Keratinocyte (primary cell): ENCODE measurements around the gene BFSP2. TPM values are rescaled to one million over a fixed set of nuclear protein-coding genes. Genes with fewer than 3 reads are reported as not detected.

Experiments used
- DNase-seq: peaks from one replicate; pipeline ENCODE4 v3.0.0-alpha.2; 2011; ENCODE audit warnings: low read depth, missing footprints, low spot score
- FAIRE-seq: peaks from 2 replicates; lab custom pipeline; 2011; peaks lifted over from hg19 to GRCh38; lab: Jason Lieb, UNC
- H2AFZ ChIP-seq: 2 replicates; pipeline ENCODE4 v1.6.0; 2012; ENCODE audit warnings: low read length, control low read depth, inconsistent platforms; ENCODE audit not compliant: control insufficient read depth
- H3K27ac ChIP-seq: 2 replicates; pipeline ENCODE4 v1.5.1; 2011; ENCODE audit warnings: low read length; ENCODE audit not compliant: control insufficient read depth, insufficient read depth
- H3K27me3 ChIP-seq: 3 replicates; pipeline ENCODE4 v1.6.0; 2011; ENCODE audit warnings: low read length; ENCODE audit not compliant: control insufficient read depth, insufficient read depth; ENCODE audit errors: extremely low read depth
- H3K36me3 ChIP-seq, 2 experiments: 2 replicates in 1 of 2; 3 replicates in 1 of 2; pipeline ENCODE4 v1.5.1; 2011; ENCODE audit warnings: low read length in 2 of 2, mild to moderate bottlenecking in 1 of 2; ENCODE audit not compliant: control insufficient read depth in 2 of 2, insufficient read depth in 2 of 2; ENCODE audit errors: extremely low read depth in 1 of 2
- H3K4me1 ChIP-seq: 3 replicates; pipeline ENCODE4 v1.5.1; 2011; ENCODE audit warnings: low read length; ENCODE audit not compliant: control insufficient read depth, insufficient read depth; ENCODE audit errors: extremely low read depth
- H3K4me2 ChIP-seq: 3 replicates; pipeline ENCODE4 v1.6.0; 2011; ENCODE audit warnings: low read depth, low read length; ENCODE audit not compliant: control insufficient read depth, insufficient read depth; ENCODE audit errors: extremely low read depth
- H3K4me3 ChIP-seq, 3 experiments: fragments of 200-600 bp in 1 of 3; sonication (generic) in 1 of 3; 2 replicates in 2 of 3; 3 replicates in 1 of 3; pipeline ENCODE4 v1.5.1; 2011 to 2016; ENCODE audit warnings: low read length in 3 of 3, mild to moderate bottlenecking in 3 of 3, control low read depth in 2 of 3, inconsistent platforms in 1 of 3, low read depth in 1 of 3, mixed read lengths in 1 of 3, mixed run types in 1 of 3, moderate library complexity in 1 of 3; ENCODE audit not compliant: control insufficient read depth in 2 of 3, insufficient read depth in 2 of 3; ENCODE audit errors: extremely low read depth in 1 of 3
- H3K79me2 ChIP-seq: 2 replicates; pipeline ENCODE4 v1.6.0; 2012; ENCODE audit warnings: low read length; ENCODE audit not compliant: control insufficient read depth, insufficient read depth
- H3K9ac ChIP-seq: 3 replicates; pipeline ENCODE4 v1.6.0; 2011; ENCODE audit warnings: low read length; ENCODE audit not compliant: control insufficient read depth, insufficient read depth; ENCODE audit errors: extremely low read depth
- H3K9me1 ChIP-seq: 3 replicates; pipeline ENCODE4 v1.6.0; 2011; ENCODE audit warnings: low read length; ENCODE audit not compliant: control insufficient read depth, insufficient read depth; ENCODE audit errors: extremely low read depth
- H3K9me3 ChIP-seq: 2 replicates; pipeline ENCODE4 v1.5.1; 2012; ENCODE audit warnings: low read depth, low read length; ENCODE audit not compliant: control insufficient read depth
- H4K20me1 ChIP-seq: 3 replicates; pipeline ENCODE4 v1.6.0; 2011; ENCODE audit warnings: low read length; ENCODE audit not compliant: control insufficient read depth, insufficient read depth; ENCODE audit errors: extremely low read depth
- EZH2 ChIP-seq: IDR thresholded peaks from one replicate; pipeline ENCODE4 v1.6.1; 2012; ENCODE audit warnings: inconsistent platforms, mild to moderate bottlenecking, low read length, moderate library complexity
- dilution Hi-C: fragments of 300-500 bp; cut with MboI; formaldehyde crosslinking; loops from one replicate; pipeline ENCODE4 v1.7.0; 2020; ENCODE audit warnings: low sequenced_read_pairs; ENCODE audit not compliant: extremely low pct_ligation_motif_present
- polyA plus RNA-seq, 5 experiments: library from polyadenylated mRNA; depleted of rRNA in 3 of 5; stranded (reverse) in 3 of 5; stranded (forward) in 1 of 5; unstranded in 1 of 5; fragments of >200 nt; gene quantifications; 1 replicate in 1 of 5; 2 replicates in 3 of 5; 3 replicates in 1 of 5; pipeline versions ENCODE4 v1.2.1 to v1.2.3, GENCODE V29; 2011 to 2012; ENCODE audit warnings: missing spikeins in 2 of 5, low read depth in 1 of 5, low replicate concordance in 1 of 5
- TF ChIP-seq, protein P1 (sequence below), 3 experiments: IDR thresholded peaks in 1 of 3; conservative IDR thresholded peaks in 1 of 3; optimal IDR thresholded peaks in 1 of 3; 2 replicates in 2 of 3; 3 replicates in 1 of 3; pipeline versions ENCODE3 to v1.5.1; 2011; ENCODE audit warnings: low read length in 3 of 3, mild to moderate bottlenecking in 3 of 3, moderate library complexity in 2 of 3, control low read depth in 1 of 3, inconsistent platforms in 1 of 3; ENCODE audit not compliant: insufficient read depth in 2 of 3; ENCODE audit errors: extremely low read depth in 1 of 3

Gene BFSP2
- polyA plus RNA-seq, 1 donor (not counting 4 experiments of a cell fraction or from before 2014, with no cell fraction given), result not detected

DNA sequence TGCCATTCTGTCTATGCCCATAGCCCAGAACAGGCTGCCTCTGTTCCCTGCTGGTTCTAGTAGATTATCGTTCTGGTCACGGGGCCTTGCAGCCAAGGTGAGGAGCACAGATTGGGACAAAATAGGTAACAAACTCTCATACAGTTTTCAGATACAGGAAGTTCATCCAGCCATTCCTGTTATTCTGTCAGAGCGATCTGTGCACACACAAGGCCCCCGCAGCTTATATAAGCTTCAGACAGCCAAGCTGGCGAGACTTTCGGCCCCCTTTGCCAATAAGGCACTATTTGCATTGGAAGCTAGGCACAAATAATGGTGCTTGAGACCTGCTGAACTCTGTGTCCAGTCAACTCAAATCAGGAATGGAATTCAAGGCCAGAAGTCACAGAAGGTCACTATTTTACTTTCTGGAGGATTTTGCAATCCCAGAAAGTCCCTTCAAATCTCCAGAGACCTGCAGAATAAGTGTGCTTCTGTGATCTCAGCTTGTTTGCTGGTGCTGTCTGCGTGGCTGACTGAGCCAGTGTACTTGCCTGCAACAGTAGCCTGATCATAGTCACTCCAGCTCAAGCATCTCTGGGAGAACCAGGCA lies 69.4 kb downstream of the BFSP2 start:
- FAIRE-seq (no peak), DNase-seq (no peak)
- H2AFZ ChIP-seq, result no peak overlapping the region
- H3K27ac ChIP-seq, result no peak overlapping the region
- no peak overlapping the region for H3K4me3 ChIP-seq
- TF ChIP-seq, protein P1, sequence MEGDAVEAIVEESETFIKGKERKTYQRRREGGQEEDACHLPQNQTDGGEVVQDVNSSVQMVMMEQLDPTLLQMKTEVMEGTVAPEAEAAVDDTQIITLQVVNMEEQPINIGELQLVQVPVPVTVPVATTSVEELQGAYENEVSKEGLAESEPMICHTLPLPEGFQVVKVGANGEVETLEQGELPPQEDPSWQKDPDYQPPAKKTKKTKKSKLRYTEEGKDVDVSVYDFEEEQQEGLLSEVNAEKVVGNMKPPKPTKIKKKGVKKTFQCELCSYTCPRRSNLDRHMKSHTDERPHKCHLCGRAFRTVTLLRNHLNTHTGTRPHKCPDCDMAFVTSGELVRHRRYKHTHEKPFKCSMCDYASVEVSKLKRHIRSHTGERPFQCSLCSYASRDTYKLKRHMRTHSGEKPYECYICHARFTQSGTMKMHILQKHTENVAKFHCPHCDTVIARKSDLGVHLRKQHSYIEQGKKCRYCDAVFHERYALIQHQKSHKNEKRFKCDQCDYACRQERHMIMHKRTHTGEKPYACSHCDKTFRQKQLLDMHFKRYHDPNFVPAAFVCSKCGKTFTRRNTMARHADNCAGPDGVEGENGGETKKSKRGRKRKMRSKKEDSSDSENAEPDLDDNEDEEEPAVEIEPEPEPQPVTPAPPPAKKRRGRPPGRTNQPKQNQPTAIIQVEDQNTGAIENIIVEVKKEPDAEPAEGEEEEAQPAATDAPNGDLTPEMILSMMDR (optimal IDR thresholded peaks at IDR 0.05 in 1 of 3, IDR thresholded peaks at IDR 0.05 in 1 of 3, conservative IDR thresholded peaks at IDR 0.05 in 1 of 3; ENCODE audit: extremely low read depth in 1 of 3, insufficient read depth in 2 of 3, low read length in 3 of 3), result no peak
- TF ChIP-seq EZH2, result no peak
- H3K27me3 ChIP-seq, result no peaks in the 10 kb centered on the region
- H3K9me3 ChIP-seq, result no peaks in the 10 kb centered on the region
- no peaks in the 10 kb centered on the region for H4K20me1 ChIP-seq
- H3K4me2 ChIP-seq, result no peak overlapping the region
- no peaks in the 10 kb centered on the region for H3K9me1 ChIP-seq
- no peaks in the 10 kb centered on the region for H3K36me3 ChIP-seq
- dilution Hi-C loops, result no loop called here
- H3K9ac ChIP-seq, result no peak overlapping the region
- H3K79me2 ChIP-seq, result no peaks in the 10 kb centered on the region
- H3K4me1 ChIP-seq, result peaks cover 8% of the 10 kb centered on the region

DNA sequence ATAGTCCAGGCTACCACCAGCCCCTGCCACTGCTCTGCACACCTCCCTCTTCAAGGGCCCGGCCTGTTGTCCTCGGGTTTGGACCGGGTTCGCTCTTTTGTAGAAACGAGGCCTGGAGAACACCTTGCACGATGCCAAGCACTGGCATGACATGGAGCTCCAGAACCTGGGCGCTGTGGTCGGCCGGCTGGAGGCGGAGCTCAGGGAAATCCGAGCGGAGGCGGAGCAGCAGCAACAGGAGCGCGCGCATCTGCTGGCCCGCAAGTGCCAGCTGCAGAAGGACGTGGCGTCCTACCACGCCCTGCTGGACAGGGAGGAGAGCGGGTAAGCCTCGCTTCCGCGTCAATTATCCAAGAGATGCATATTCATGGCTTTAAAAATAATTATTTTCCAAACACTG lies 72.4 kb downstream of the BFSP2 start:
- H3K9me1 ChIP-seq, result no peaks in the 10 kb centered on the region
- H2AFZ ChIP-seq, result no peak overlapping the region
- H3K4me2 ChIP-seq, result no peak overlapping the region
- no peaks in the 10 kb centered on the region for H3K36me3 ChIP-seq
- no peak for TF ChIP-seq EZH2
- TF ChIP-seq, protein P1 (optimal IDR thresholded peaks at IDR 0.05 in 1 of 3, IDR thresholded peaks at IDR 0.05 in 1 of 3, conservative IDR thresholded peaks at IDR 0.05 in 1 of 3; ENCODE audit: extremely low read depth in 1 of 3, insufficient read depth in 2 of 3, low read length in 3 of 3), result no peak
- H3K4me3 ChIP-seq, result no peak overlapping the region
- no peak overlapping the region for H3K27ac ChIP-seq
- no peaks in the 10 kb centered on the region for H3K27me3 ChIP-seq
- H4K20me1 ChIP-seq, result no peaks in the 10 kb centered on the region
- no peaks in the 10 kb centered on the region for H3K9me3 ChIP-seq
- FAIRE-seq, result no peak
- no peaks in the 10 kb centered on the region for H3K79me2 ChIP-seq
- peaks cover 10% of the 10 kb centered on the region for H3K4me1 ChIP-seq
- dilution Hi-C loops, result no loop called here
- no peak for DNase-seq
- no peak overlapping the region for H3K9ac ChIP-seq
